Measurements from ENCODE around the gene NF2.

- no peak for TF ChIP-seq POLR2A (IDR thresholded peaks at IDR 0.05; ENCODE audit: control extremely low read depth in 1 of 2, low read depth in 2 of 2, low read length in 2 of 2)
- TF ChIP-seq SUZ12 (IDR thresholded peaks at IDR 0.05; ENCODE audit: low read length) = no peak
Observed at GRCh38 chr22:29569011-29569678, 34.3 kb upstream of the NF2 start.
